Upper lobe of left lung (tissue), 6 donors: Measurements from ENCODE around the gene ENTPD6. TPM values are rescaled to one million over a fixed set of nuclear protein-coding genes. Genes with fewer than 3 reads are reported as not detected.
A peak's percentile ranks its signal among the peaks of the same experiment; 100 is the strongest.

Experiments
- ATAC-seq, 2 donors: fragments of 200-7000 bp; cut with Tn5 transposase; one replicate each; pipeline ENCODE4 v1.9.1; 2022; ENCODE audit warnings: mild to moderate bottlenecking in 2 of 2, moderate library complexity in 2 of 2; ENCODE audit not compliant: low FRiP score in 2 of 2
- DNase-seq, 2 donors: peaks; one replicate each; pipeline ENCODE4 v3.0.0-alpha.2; 2019 to 2020
- H3K27ac ChIP-seq, 4 donors: fragments of 200-600 bp; sonication (generic); one replicate each; pipeline ENCODE4 v1.5.1; 2016 to 2019
- H3K27me3 ChIP-seq, 4 donors: fragments of 200-600 bp; sonication (generic); one replicate each; pipeline ENCODE4 v1.5.1; 2017 to 2019
- H3K36me3 ChIP-seq, 4 donors: fragments of 200-600 bp; sonication (generic); one replicate each; pipeline ENCODE4 v1.5.1; 2016 to 2019
- H3K4me1 ChIP-seq, 4 donors: fragments of 200-600 bp; sonication (generic); one replicate each; pipeline ENCODE4 v1.5.1; 2018 to 2019
- H3K4me3 ChIP-seq, 4 donors: fragments of 200-600 bp; sonication (generic); one replicate each; pipeline ENCODE4 v1.5.1; 2017 to 2019; ENCODE audit warnings: mild to moderate bottlenecking in 2 of 4, moderate library complexity in 1 of 4
- H3K9me3 ChIP-seq, 4 donors: fragments of 200-600 bp; sonication (generic); one replicate each; pipeline ENCODE4 v1.5.1; 2018 to 2019
- CTCF ChIP-seq, 6 experiments: fragments of 450-650 bp in 4 of 6; fragments of 200-600 bp in 2 of 6; sonication (generic) in 2 of 6; IDR thresholded peaks; one replicate each; pipeline ENCODE4 v1.5.1; 2016 to 2019; ENCODE audit warnings: antibody characterized with exemption in 6 of 6
- EP300 ChIP-seq, 4 donors: sonication (generic); formaldehyde crosslinking; IDR thresholded peaks; one replicate each; pipeline ENCODE4 v1.5.1; 2017; ENCODE audit warnings: antibody characterized with exemption in 4 of 4, control low read depth in 2 of 4
- POLR2A ChIP-seq, 4 donors: fragments of 450-650 bp; IDR thresholded peaks; one replicate each; pipeline ENCODE4 v1.5.1; 2016 to 2017; ENCODE audit warnings: antibody characterized with exemption in 4 of 4, mild to moderate bottlenecking in 2 of 4
- POLR2AphosphoS5 ChIP-seq, 2 donors: sonication (generic); formaldehyde crosslinking; IDR thresholded peaks; one replicate each; pipeline ENCODE4 v1.5.1; 2017; ENCODE audit warnings: antibody characterized with exemption in 2 of 2
- WGBS, 2 donors: methylation state at CpG; one replicate each; pipeline ENCODE4 v1.1.5; 2017 to 2018; 5-methylcytosine and 5-hydroxymethylcytosine counted together
- small RNA-seq, 4 donors: library from RNA; depleted of rRNA; stranded (forward); fragments of <200 nt; gene quantifications; one replicate each; pipeline ENCODE3, GENCODE V24; 2016
- total RNA-seq, 6 donors: library from RNA; depleted of rRNA in 4 of 6; stranded (reverse); fragments of >200 nt in 4 of 6; gene quantifications; one replicate each; pipeline versions ENCODE4 v1.1.0 to v1.2.1, GENCODE V29; 2016 to 2021
- donor health status: DM: no; HTN: no; CAD: no; lungs with moderate emphysema.
- donor health status: DM: no; HTN: yes; CAD: no; lungs with severe emphysema.

Gene ENTPD6
- total RNA-seq, 6 donors from 2014 or later = 53.7 to 170 (median 81.7) TPM

- DNase-seq (peak; percentile 18 to 74), ATAC-seq (no peak)
- H3K4me1 ChIP-seq = no peaks in the 10 kb centered on the region
- H3K4me3 ChIP-seq = no peak overlapping the region
- H3K36me3 ChIP-seq = peaks cover 22 to 99% (median 84%) of the 10 kb centered on the region in 4 donors
- TF ChIP-seq EP300 (IDR thresholded peaks at IDR 0.05) = no peak
- no peak for TF ChIP-seq POLR2A (IDR thresholded peaks at IDR 0.05)
- no peak for TF ChIP-seq POLR2AphosphoS5 (IDR thresholded peaks at IDR 0.05)
- TF ChIP-seq CTCF (IDR thresholded peaks at IDR 0.05) = no peak
- H3K9me3 ChIP-seq = no peaks in the 10 kb centered on the region
- WGBS, 2 donors = 96% methylated on average over 11 to 19 of the region's 20 CpGs
- no peaks in the 10 kb centered on the region for H3K27me3 ChIP-seq
- no peak overlapping the region for H3K27ac ChIP-seq
Observed at GRCh38 chr20:25275813-25276532, 80.5 kb downstream of the ENTPD6 start.

Small RNA genes within 50 kb of the gene (small RNA-seq; reads per million reads assigned to genes)
- gene AL035252.4 (0 reads per million in 4 donors), gene AL121772.2 (0 reads per million in 4 donors), gene RF00019 (0 reads per million in 4 donors)

Other genes starting within 250 kb of the ENTPD6 start
- 10 to 100 TPM in 5 of 6 donors, not detected in 1; 13.7 to 28.3 (median 15.4) TPM for gene CST7, start 246.4 kb upstream of the ENTPD6 start, total RNA-seq
- gene APMAP, start 203.0 kb upstream of the ENTPD6 start, total RNA-seq = 10 to 100 TPM; 31.4 to 80.1 (median 55.5) TPM
- gene ACSS1, start 137.6 kb upstream of the ENTPD6 start, total RNA-seq = 100 to 1,000 TPM in 1 of 6 donors, 10 to 100 TPM in 5; 39.7 to 122 (median 58.1) TPM
- gene VSX1, start 113.6 kb upstream of the ENTPD6 start, total RNA-seq = not detected
- 100 to 1,000 TPM in 3 of 6 donors, 10 to 100 TPM in 3; 59.4 to 128 (median 98.4) TPM for gene PYGB, start 52.4 kb downstream of the ENTPD6 start, total RNA-seq
- gene ABHD12, start 195.1 kb downstream of the ENTPD6 start, total RNA-seq = 100 to 1,000 TPM in 1 of 6 donors, 10 to 100 TPM in 5; 38.3 to 132 (median 74.5) TPM
- gene GINS1, start 212.0 kb downstream of the ENTPD6 start, total RNA-seq = 1 to 10 TPM in 2 of 6 donors, under 1 TPM in 4; under 0.01 to 1.8 (median 0.77) TPM